ENCODE measurements around the gene TENT4B. TPM values are rescaled to one million over a fixed set of nuclear protein-coding genes. Genes with fewer than 3 reads are reported as not detected.

TENT4B gene
- total RNA-seq, 4 donors from 2014 or later = 5.9 to 24.7 (median 12.7) TPM

DNA sequence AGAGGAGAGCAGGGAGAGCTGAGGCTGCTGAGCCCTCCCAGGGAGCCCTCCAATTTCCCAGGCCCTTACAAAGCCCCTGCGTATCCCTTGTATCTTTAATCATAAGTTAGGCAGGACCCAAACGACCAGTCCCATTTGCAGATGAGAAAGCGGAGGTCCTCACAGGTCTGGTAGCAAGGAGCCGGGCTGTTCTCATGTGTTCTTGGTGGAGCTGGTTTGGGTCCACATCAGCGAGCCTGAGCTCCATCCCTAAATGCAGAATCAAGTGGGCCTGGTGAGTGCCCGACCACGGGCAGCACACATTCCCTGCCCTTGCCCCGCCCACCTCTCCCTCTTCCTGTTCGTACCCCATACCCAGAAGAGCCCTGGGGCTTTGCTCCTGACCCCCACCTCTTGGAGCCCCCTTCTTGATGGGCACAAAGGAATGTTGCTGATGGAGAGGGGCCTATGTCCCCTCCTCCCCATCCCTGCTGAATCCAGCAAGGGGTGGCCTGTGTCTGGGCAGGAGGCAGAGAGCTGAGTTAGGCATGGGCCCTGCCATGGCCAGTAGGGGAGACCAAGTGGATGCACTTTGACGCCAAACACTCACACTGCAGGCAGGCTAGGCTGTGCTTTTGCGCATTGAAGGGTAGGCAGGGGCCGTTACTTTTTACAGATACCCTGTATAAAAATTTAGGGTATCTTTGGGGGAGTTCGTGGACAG, 95.0 kb downstream of the TENT4B start:
- H3K27ac ChIP-seq = no peak overlapping the region
- H3K4me1 ChIP-seq = peaks cover 0 to 5% of the 10 kb centered on the region in 2 donors
- no peak for DNase-seq
- H3K9me3 ChIP-seq = no peaks in the 10 kb centered on the region
- no peak for TF ChIP-seq POLR2A (IDR thresholded peaks at IDR 0.05)
- TF ChIP-seq, protein P1, sequence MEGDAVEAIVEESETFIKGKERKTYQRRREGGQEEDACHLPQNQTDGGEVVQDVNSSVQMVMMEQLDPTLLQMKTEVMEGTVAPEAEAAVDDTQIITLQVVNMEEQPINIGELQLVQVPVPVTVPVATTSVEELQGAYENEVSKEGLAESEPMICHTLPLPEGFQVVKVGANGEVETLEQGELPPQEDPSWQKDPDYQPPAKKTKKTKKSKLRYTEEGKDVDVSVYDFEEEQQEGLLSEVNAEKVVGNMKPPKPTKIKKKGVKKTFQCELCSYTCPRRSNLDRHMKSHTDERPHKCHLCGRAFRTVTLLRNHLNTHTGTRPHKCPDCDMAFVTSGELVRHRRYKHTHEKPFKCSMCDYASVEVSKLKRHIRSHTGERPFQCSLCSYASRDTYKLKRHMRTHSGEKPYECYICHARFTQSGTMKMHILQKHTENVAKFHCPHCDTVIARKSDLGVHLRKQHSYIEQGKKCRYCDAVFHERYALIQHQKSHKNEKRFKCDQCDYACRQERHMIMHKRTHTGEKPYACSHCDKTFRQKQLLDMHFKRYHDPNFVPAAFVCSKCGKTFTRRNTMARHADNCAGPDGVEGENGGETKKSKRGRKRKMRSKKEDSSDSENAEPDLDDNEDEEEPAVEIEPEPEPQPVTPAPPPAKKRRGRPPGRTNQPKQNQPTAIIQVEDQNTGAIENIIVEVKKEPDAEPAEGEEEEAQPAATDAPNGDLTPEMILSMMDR (IDR thresholded peaks at IDR 0.05) = no peak
- H3K27me3 ChIP-seq = no peaks in the 10 kb centered on the region
- no peak overlapping the region for H3K4me3 ChIP-seq
- intact Hi-C loops (cut with DNase I; ENCODE audit: low total_unique reads) = no loop called here
- H3K36me3 ChIP-seq = no peaks in the 10 kb centered on the region

- Histone ChIP-seq H3K4me3 (no peak overlapping the region), H3K36me3 (no peaks in the 10 kb centered on the region), H3K9me3 (no peaks in the 10 kb centered on the region), H3K27ac (no peak overlapping the region), H3K27me3 (no peaks in the 10 kb centered on the region), H3K4me1 (peaks cover 0 to 5% of the 10 kb centered on the region in 2 donors)
- intact Hi-C loops (cut with DNase I; ENCODE audit: low total_unique reads) = no loop called here
- DNase-seq = no peak
- TF ChIP-seq POLR2A (IDR thresholded peaks at IDR 0.05) = no peak
- TF ChIP-seq, protein P1 (IDR thresholded peaks at IDR 0.05) = no peak
Measured at GRCh38 chr16:50248845-50249244, 95.7 kb downstream of the TENT4B start.

DNA sequence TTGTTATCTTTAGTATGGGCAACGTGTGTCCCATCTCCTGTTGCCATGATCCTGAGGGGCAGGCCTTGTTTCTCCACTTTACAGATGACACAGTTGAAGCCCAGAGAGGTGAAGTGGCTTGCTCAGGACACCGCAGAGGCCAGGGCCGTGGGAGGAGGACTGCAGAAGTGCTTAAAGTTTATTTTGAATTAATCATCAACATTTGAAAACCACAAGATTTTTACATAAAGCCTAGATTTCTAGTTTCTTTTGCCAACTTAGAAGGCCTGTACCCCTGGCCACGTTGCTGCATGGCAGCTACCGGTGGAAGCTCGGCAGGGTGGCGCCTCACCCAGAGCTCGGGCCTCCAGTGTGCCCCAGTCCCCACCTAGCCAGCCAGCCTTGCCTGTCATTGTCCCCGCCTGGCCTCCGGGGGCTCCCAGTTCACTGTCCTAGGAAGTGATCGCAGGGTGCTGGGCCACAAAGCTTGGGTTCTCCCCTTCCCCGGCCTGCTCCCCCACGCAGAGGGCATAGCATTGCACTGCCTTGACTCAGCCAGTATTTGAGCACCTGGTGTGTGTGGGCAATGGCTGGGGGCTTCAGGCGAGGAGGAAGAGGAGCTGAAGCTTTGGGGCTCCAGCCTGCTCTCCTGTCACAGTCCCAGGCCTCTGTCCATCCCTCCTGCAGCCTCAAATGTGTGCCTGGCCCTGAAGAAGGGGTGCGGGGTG, 98.4 kb downstream of the TENT4B start:
- intact Hi-C loops (cut with DNase I; ENCODE audit: low total_unique reads) = no loop called here
- no peak overlapping the region for H3K27ac ChIP-seq
- DNase-seq = no peak
- H3K4me1 ChIP-seq = no peaks in the 10 kb centered on the region
- H3K9me3 ChIP-seq = no peaks in the 10 kb centered on the region
- TF ChIP-seq, protein P1 (IDR thresholded peaks at IDR 0.05) = no peak
- no peak for TF ChIP-seq POLR2A (IDR thresholded peaks at IDR 0.05)
- no peak overlapping the region for H3K4me3 ChIP-seq
- H3K36me3 ChIP-seq = no peaks in the 10 kb centered on the region
- H3K27me3 ChIP-seq = no peaks in the 10 kb centered on the region

- no peak for TF ChIP-seq POLR2A (IDR thresholded peaks at IDR 0.05)
- TF ChIP-seq, protein P1 (IDR thresholded peaks at IDR 0.05) = no peak
- Histone ChIP-seq H3K27me3 (no peaks in the 10 kb centered on the region), H3K9me3 (no peaks in the 10 kb centered on the region), H3K36me3 (no peaks in the 10 kb centered on the region), H3K4me3 (no peak overlapping the region), H3K27ac (no peak overlapping the region), H3K4me1 (no peaks in the 10 kb centered on the region)
- DNase-seq = no peak
- intact Hi-C loops (cut with DNase I; ENCODE audit: low total_unique reads) = no loop called here
Measured at GRCh38 chr16:50252082-50252611, 99.0 kb downstream of the TENT4B start.
